Heart left ventricle (tissue), 16 donors: ENCODE measurements around the gene TMEM234. TPM values are rescaled to one million over a fixed set of nuclear protein-coding genes. Genes with fewer than 3 reads are reported as not detected.
A peak's percentile ranks its signal among the peaks of the same experiment; 100 is the strongest.

Experiments
- ATAC-seq, 4 donors: fragments of 200-7000 bp; cut with Tn5 transposase; one replicate each; pipeline ENCODE4 v1.9.1; 2020 to 2022; ENCODE audit warnings: moderate library complexity in 4 of 4, mild to moderate bottlenecking in 3 of 4, moderate number of reproducible peaks in 1 of 4
- DNase-seq, 5 donors: peaks; one replicate each; pipeline ENCODE4 v3.0.0-alpha.2; 2020
- H3K27ac ChIP-seq, 12 donors: fragments of 200-600 bp; sonication (generic) in 4 of 12; one replicate each; pipeline versions ENCODE4 v1.5.0 to v1.8.0; 2016 to 2022; ENCODE audit warnings: mild to moderate bottlenecking in 2 of 12
- H3K27me3 ChIP-seq, 9 donors: fragments of 200-600 bp; sonication (generic) in 2 of 9; one replicate each; pipeline versions ENCODE4 v1.5.1 to v1.8.0; 2016 to 2022; ENCODE audit warnings: mild to moderate bottlenecking in 3 of 9
- H3K36me3 ChIP-seq, 9 donors: fragments of 200-600 bp; sonication (generic) in 2 of 9; one replicate each; pipeline versions ENCODE4 v1.5.0 to v1.8.0; 2018 to 2022; ENCODE audit warnings: mild to moderate bottlenecking in 2 of 9
- H3K4me1 ChIP-seq, 12 donors: fragments of 200-600 bp; sonication (generic) in 4 of 12; one replicate each; pipeline versions ENCODE4 v1.5.0 to v1.8.0; 2016 to 2022; ENCODE audit warnings: mild to moderate bottlenecking in 3 of 12
- H3K4me3 ChIP-seq, 12 donors: fragments of 200-600 bp; sonication (generic) in 4 of 12; one replicate each; pipeline versions ENCODE4 v1.5.0 to v1.8.0; 2017 to 2022; ENCODE audit warnings: mild to moderate bottlenecking in 9 of 12, moderate library complexity in 4 of 12
- H3K9me3 ChIP-seq, 12 donors: fragments of 200-600 bp; sonication (generic) in 4 of 12; one replicate each; pipeline versions ENCODE4 v1.5.0 to v1.8.0; 2016 to 2022; ENCODE audit warnings: mild to moderate bottlenecking in 1 of 12
- CTCF ChIP-seq, 12 donors: fragments of 200-600 bp; sonication (generic) in 4 of 12; IDR thresholded peaks; one replicate each; pipeline versions ENCODE4 v1.5.0 to v1.8.0; 2018 to 2022; ENCODE audit warnings: antibody characterized with exemption in 12 of 12, mild to moderate bottlenecking in 5 of 12
- POLR2A ChIP-seq, 2 donors: fragments of 450-650 bp; IDR thresholded peaks; one replicate each; pipeline ENCODE4 v1.6.1; 2017; ENCODE audit warnings: antibody characterized with exemption in 2 of 2, mild to moderate bottlenecking in 2 of 2, moderate library complexity in 2 of 2
- WGBS, 4 donors: extraction: QIAGEN DNeasy Blood & Tissue Kit in 2 of 4; methylation state at CpG; one replicate each; pipeline versions ENCODE4 v1.1.5 to v1.1.7; 2013 to 2018; 5-methylcytosine and 5-hydroxymethylcytosine counted together
- intact Hi-C, 10 donors: fragments of 100-400 bp; cut with DNase I; formaldehyde crosslinking; loops; one replicate each; pipeline versions ENCODE4 v1.11.1 to v1.14.2; 2022
- long read RNA-seq, 3 donors: library from polyadenylated mRNA; unstranded; transcript quantifications; one replicate each; pipeline ENCODE4 v2.0.0, GENCODE V29; 2020 to 2021
- polyA plus RNA-seq, 2 donors: library from polyadenylated mRNA; stranded (reverse); fragments of 200-250 nt; gene quantifications; one replicate each; pipeline ENCODE4 v1.2.3, GENCODE V29; 2013
- total RNA-seq, 9 donors: library from RNA; depleted of rRNA in 2 of 9; stranded (reverse); fragments of >200 nt in 2 of 9; fragmentation: NEBNext Ultra II Directional in 3 of 9; extraction: Animal tissue kit (Norgen Biotek cat#: 25700) in 3 of 9; gene quantifications; one replicate each; pipeline versions ENCODE4 v1.1.0 to v1.2.4, GENCODE V29; 2016 to 2023
- donor health status: ischemic (EF 13 %, LVEDD 7.1; RV severe dilation, severe dysfunction).
- donor health status: healthy with polysubstance abuse.
- donor health status: DM: no; HTN: yes; CAD: no.
- donor health status: DM: no; HTN: no; CAD: no.
- donor health status: ischemic (EF 25% LVEDD 6.9; RV normal size, moderate dysfunction).
- donor health status: ischemic (EF 25% LVEDD 5.7; RV mildly dilated, moderate dysfunction).
- donor health status: healthy.
- donor health status: DM: yes; HTN: yes; CAD: no.
- donor health status: ischemic (EF 35%, LVEDD 5.7; RV mildly dilated, moderate dysfunction).
- donor health status: nonischemic (EF 11% LVEDD 7.7; RV severe dilation, severe dysfunction).
- donor health status: DM: yes; HTN: yes; CAD: no.
- donor health status: PGD.
- donor health status: ischemic (EF 29% LVEDD 5.4; RV normal size, mild dysfunction).
- donor health status: nonischemic (EF 23%, LVEDD 6.1; RV moderate dilation, normal function).

The TMEM234 gene
- 10 to 100 TPM in 6 of 9 donors, 1 to 10 TPM in 3; 8.8 to 19.8 (median 10.8) TPM for total RNA-seq
- 10 to 100 TPM in 1 of 2 donors, 1 to 10 TPM in 1; 7.7 to 19.4 TPM for polyA plus RNA-seq
- long read RNA-seq, donor 1, transcript TMEM234-201 (5 exons, 1,082 nt): major isoform, 5 of 11 reads
- long read RNA-seq, donor 1, partial matches to known transcripts: 2 of 11 reads
- long read RNA-seq, donor 1, other reads (novel, unspliced or antisense): 2 of 11 reads
- long read RNA-seq, donor 2, transcript TMEM234-201 (5 exons, 1,082 nt): major isoform, 9 of 19 reads
- long read RNA-seq, donor 2, partial matches to known transcripts: 4 of 19 reads
- long read RNA-seq, donor 2, other reads (novel, unspliced or antisense): 4 of 19 reads
- long read RNA-seq, donor 3, partial matches to known transcripts: 6 of 12 reads
- long read RNA-seq, donor 3, other reads (novel, unspliced or antisense): 2 of 12 reads

- peak within 1 kb of the TSS; percentile 39 to 97 (median 86) for H3K27ac ChIP-seq
- H3K4me1 ChIP-seq: peaks cover 13 to 29% (median 25%) of the 10 kb centered on the region in 12 donors
- DNase-seq (peak; percentile 94), ATAC-seq (peak; percentile 94 to 97 (median 96))
- H3K4me3 ChIP-seq: peak within 1 kb of the TSS; percentile 64 to 95 (median 80)
- 0 to 1% (median 1%) methylated on average over 31 to 46 of the region's 46 CpGs for WGBS, 4 donors
- intact Hi-C loops: loop anchor here in 5 of 10 donors (5.0 to 10.0 kb wide), 4 partner anchors 70 to 173 kb away; partner anchors contain the start of genes BSDC1 (in 2 of the 5), HDAC1 (in 1 of the 5) and MARCKSL1 (in 1 of the 5)
- H3K27me3 ChIP-seq: no peaks in the 10 kb centered on the region
- peaks cover 0 to 71% (median 46%) of the 10 kb centered on the region in 9 donors for H3K36me3 ChIP-seq
- TF ChIP-seq CTCF (IDR thresholded peaks at IDR 0.05) (no peak), POLR2A (IDR thresholded peaks at IDR 0.05) (peak; percentile 58 to 77)
- H3K9me3 ChIP-seq: no peaks in the 10 kb centered on the region
These were observed at the start of gene TMEM234, which contains the start of gene EIF3I for GRCh38 chr1:32221980-32222755. TSS of gene TMEM234 (minus strand) at chr1:32222353. CDS start at chr1:32222322, 31 bp downstream. TSS of gene EIF3I (plus strand) at chr1:32222407. CDS start at chr1:32222442, 35 bp downstream.

- no peaks in the 10 kb centered on the region for H3K36me3 ChIP-seq
- DNase-seq: no peak
- H3K4me3 ChIP-seq: no peak overlapping the region
- no peak overlapping the region for H3K27ac ChIP-seq
- H3K4me1 ChIP-seq: peaks cover 0 to 4% (median 0%) of the 10 kb centered on the region in 12 donors
- no peak for TF ChIP-seq CTCF (IDR thresholded peaks at IDR 0.05)
- TF ChIP-seq POLR2A (IDR thresholded peaks at IDR 0.05): no peak
- intact Hi-C loops: no loop called here
- peaks cover 0 to 13% (median 7%) of the 10 kb centered on the region in 9 donors for H3K27me3 ChIP-seq
- H3K9me3 ChIP-seq: no peaks in the 10 kb centered on the region
- ATAC-seq: no peak
These were observed 47.6 kb upstream of the TMEM234 start for GRCh38 chr1:32269744-32270143.

GRCh38 chr1:32266921-32267591, 44.9 kb upstream of the TMEM234 start:
- WGBS, 4 donors: 59 to 71% (median 61%) methylated on average over 7 of the region's 7 CpGs
- TF ChIP-seq CTCF (IDR thresholded peaks at IDR 0.05) (no peak), POLR2A (IDR thresholded peaks at IDR 0.05) (no peak)
- intact Hi-C loops: no loop called here
- H3K4me1 ChIP-seq: peaks cover 0 to 4% (median 0%) of the 10 kb centered on the region in 12 donors
- ATAC-seq: no peak
- no peaks in the 10 kb centered on the region for H3K9me3 ChIP-seq
- no peak for DNase-seq
- no peaks in the 10 kb centered on the region for H3K27me3 ChIP-seq
- no peak overlapping the region for H3K27ac ChIP-seq
- no peak overlapping the region for H3K4me3 ChIP-seq
- H3K36me3 ChIP-seq: no peaks in the 10 kb centered on the region
